GM18519 (cell line): ENCODE results near the gene NHERF2.
"Not testable (repeated sequence)": the region's sequence is repeated elsewhere in the genome, so short reads cannot be mapped to it uniquely, and the experiment has no call there.

Source experiments
- ATAC-seq: cut with Tn5 transposase; IDR thresholded peaks from one replicate; pipeline ENCODE4 v1.9.1; 2021; ENCODE audit warnings: mild to moderate bottlenecking, moderate library complexity; ENCODE audit not compliant: unreplicated experiment, low FRiP score

Gene NHERF2

GRCh38 chr16:2025251-2025650 lies 1.5 kb upstream of the NHERF2 start:
- ATAC-seq, result no peak

DNA sequence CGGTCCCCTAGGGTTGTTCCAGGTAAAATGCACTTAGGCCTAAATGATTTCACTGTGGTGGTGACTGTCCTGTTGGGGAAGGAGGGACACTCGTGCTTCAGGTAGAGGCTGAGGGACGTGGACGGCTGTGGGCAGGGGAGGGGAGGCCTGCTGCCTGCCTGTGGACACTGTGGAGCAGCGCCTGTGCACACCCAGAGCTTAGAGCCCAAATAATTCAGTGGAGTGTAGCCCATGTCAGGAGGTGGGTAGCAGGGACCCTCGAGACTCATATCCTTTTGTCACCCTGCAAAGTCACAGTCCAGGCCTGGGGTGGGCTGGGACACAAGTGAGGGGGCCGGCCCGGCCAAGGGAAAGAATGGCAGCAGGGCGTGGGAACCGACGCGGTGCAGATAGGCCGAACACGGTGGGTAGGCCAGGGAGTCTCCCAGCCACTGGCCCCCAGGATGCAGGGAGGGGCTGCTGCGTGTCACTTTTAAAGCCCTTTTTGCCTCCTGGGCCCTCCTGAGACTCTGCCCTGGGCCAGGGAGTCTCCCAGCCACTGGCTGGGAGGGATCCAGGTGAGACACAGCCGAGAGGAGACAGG lies 733 bp upstream of the NHERF2 start:
- ATAC-seq, result no peak

GRCh38 chr16:2027024-2028010 lies 615 bp downstream of the NHERF2 start:
- no peak for ATAC-seq

DNA sequence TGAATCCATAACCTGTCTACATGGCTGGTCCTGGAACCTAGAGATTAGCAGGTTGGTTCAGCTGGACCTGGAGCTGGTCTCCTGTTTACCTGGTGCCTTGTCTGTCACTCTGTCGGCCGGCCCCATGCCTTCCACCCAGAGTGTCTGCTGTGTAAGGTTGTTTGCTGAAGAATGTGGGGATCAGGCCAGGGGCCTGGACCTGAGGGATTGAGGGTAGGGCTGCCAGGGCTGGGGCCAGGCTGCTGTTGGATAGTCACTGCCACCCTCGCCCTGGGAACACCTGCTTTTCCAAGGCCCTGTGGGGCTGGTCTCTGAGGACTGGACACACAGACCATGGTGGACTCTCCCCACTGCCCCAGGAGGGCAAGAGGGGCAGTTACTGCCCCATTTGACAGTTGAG lies 1.4 kb downstream of the NHERF2 start:
- no peak for ATAC-seq

DNA sequence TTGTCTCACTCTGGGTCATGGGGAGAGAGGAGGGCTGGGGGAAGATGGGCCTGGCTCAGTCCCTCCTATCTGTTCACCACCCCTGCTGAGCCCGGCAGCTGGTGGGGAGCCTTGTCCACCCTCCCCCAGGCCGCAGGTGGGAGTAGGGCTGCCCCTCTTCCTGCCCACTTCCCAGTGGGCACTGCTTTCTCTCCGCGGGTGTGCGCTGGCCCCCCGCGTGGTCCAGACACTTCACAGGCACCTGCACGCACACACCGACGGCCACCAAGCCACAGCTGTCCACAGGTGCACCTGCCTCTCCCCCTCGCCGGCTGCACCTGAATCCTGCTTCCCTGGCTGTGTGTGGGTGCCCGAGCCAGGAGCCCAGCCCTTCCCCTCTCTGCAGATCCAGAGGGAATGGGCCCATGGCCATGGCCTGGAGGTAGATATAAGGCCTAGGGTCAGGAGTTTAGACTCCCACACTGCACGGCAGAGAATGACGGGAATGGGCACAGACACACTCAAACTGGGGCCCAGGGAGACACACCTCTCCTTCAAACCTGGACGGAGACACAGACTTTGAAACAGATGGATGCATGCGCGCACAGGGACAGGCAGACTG lies 2.0 kb downstream of the NHERF2 start:
- ATAC-seq, result no peak

- no peak for ATAC-seq
Observed at GRCh38 chr16:2029350-2029749, 2.6 kb downstream of the NHERF2 start.

DNA sequence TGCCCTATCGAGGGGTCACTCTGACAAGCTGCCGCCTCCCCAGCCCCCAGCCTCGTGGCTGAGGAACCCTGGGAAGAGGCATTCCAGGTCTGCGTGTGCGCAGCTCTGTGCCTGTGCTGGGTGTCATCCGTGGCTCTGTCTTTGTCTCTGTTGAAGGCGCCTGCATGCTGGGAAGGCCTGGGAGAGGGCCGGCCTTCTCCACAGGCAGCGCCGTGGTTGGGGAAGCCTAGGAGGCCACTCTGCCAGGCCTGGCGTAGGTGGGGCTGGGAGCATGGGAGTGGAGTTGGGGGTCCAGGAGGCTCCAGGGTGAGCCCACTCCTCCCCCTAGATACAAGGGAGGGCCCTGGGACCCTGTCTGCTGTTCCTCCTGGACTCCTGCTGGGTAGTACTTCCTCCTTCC lies 3.3 kb downstream of the NHERF2 start:
- no peak for ATAC-seq

- ATAC-seq, result no peak
Observed at GRCh38 chr16:2031081-2031577, 4.4 kb downstream of the NHERF2 start.

- ATAC-seq, result no peak
Observed at GRCh38 chr16:2032285-2033056, 5.8 kb downstream of the NHERF2 start.

DNA sequence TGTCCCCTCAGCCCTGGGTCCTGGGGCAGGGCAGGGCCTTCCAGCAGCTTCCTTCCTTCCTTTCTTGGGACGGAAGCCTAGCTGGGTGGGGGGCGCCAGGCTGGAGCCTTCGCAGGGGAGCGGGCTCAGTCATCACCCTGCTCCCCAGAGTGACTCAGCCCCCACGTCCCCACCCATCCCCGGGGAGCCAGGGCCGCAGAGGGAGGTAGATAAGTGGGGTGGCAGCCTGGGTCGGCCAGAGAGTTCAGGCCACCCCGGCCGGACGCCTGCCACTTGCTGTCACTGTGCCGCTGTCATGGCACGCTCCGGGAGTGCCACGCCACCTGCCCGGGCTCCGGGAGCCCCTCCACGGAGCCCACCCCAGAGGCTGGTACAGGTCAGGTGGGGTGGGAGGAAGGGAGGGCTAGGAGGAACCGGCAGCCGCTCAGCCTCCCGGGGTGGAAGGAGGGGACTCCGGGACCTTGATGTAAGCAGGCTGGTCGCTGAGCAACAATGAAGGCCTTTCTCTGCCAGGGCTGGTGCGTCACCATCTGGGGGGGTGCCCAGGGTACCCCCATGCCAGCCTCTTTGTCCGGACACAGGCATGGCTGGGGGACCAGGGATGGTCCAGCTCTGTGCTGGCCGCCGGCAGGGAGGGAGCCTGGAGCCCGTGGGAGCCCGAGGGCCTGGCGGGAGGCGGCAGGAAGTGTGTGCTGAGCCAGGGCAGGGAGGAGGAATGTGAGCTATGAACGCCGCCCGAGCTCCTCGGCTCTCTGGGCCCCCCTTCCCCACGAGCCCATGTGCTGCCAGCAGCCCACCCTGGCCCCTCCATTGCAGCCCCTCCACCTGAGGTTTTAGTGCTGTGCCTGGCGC lies 6.6 kb downstream of the NHERF2 start:
- ATAC-seq, result no peak

DNA sequence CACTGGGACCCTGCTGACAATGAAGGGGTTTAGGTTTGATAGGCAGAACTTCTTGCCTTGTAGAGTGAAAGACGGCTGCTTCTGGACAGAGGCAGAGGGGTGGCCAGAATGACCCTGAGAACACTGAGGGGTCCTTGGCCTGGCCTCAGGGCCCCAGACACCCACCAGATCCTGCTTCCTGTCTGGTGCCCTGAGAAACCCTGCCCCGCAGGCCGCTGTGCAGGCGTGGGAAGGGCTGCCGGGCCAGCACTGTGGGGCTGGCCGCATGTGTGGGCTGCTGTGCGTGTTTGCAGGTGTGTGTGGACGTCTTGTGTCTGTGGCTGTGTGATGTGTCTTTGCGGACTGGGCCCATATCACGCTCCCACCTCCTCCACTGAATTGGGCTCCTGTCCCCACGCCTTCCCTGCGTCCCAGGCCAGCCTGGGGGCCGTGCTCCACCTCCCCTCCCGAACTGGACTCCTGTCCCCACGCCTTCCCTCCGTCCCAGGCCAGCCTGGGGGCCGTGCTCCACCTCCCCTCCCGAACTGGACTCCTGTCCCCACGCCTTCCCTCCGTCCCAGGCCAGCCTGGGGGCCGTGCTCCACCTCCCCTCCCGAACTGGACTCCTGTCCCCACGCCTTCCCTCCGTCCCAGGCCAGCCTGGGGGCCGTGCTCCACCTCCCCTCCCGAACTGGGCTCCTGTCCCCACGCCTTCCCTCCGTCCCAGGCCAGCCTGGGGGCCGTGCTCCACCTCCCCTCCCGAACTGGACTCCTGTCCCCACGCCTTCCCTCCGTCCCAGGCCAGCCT lies 7.4 kb downstream of the NHERF2 start:
- not testable (repeated sequence) for ATAC-seq

DNA sequence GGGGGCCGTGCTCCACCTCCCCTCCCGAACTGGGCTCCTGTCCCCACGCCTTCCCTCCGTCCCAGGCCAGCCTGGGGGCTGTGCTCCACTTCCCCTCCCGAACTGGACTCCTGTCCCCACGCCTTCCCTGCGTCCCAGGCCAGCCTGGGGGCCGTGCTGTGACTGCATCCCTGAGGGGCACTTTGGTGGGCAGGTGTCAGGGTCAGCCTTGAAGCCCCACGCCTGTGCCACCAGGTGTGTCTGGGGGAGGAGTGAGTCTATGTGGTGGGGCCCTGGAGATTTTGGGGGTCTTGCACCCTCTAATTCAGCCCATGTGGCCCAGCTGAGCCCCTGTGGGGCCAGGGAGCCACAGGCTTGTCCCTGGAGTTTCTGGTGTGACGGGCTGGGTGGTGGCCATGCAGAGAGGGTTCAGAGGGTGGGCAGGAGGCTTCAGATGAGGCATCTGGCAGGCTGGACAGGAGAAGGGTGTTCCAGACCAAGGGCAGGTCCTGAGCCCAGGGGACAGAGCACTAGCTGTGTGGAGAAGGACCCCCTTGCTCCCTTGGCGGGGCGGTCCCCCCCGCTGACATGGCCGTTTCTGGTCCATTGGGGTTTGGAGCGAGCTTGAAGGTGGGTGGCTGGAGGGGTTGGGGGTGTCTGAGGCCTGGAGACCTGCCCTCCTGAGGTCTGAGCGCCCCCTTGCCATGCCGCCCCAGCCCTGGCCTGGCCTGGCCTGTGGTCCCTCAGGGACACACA lies 8.2 kb downstream of the NHERF2 start:
- no peak for ATAC-seq

- ATAC-seq, result no peak
Observed at GRCh38 chr16:2035431-2036199, 8.9 kb downstream of the NHERF2 start.

GRCh38 chr16:2036200-2036966 lies 9.7 kb downstream of the NHERF2 start:
- ATAC-seq, result no peak

- ATAC-seq, result no peak
Observed at GRCh38 chr16:2037115-2037514, 10.4 kb downstream of the NHERF2 start.

GRCh38 chr16:2037647-2038381 lies 11.1 kb downstream of the NHERF2 start:
- ATAC-seq, result no peak
